ENCODE data around the gene ZNF787. TPM values are rescaled to one million over a fixed set of nuclear protein-coding genes. Genes with fewer than 3 reads are reported as not detected.

ZNF787 gene
- total and polyA plus RNA-seq, 4 donors: 6.6 to 25.5 (median 18.0) TPM

GRCh38 chr19:56148096-56148495 lies 27.0 kb upstream of the ZNF787 start:
- no peak for ATAC-seq (ENCODE audit: low FRiP score)
- 97% methylated on average over 15 of the region's 15 CpGs for WGBS, 2 donors
- no peak overlapping the region for H3K4me3 ChIP-seq (ENCODE audit: low read length in 2 of 2)
- intact Hi-C loops (cut with DNase I): loop anchor here in 1 of 2 donors (10.0 kb wide), 1 partner anchor 167 kb away; the partner anchor contains the start of gene ZSCAN5A
- H3K9me3 ChIP-seq (ENCODE audit: control insufficient read depth, low read length): no peaks in the 10 kb centered on the region
- H3K27me3 ChIP-seq (ENCODE audit: control insufficient read depth in 1 of 2, insufficient read depth in 2 of 2, low read length in 1 of 2): no peaks in the 10 kb centered on the region
- H3K27ac ChIP-seq (ENCODE audit: low read depth in 1 of 2, low read length in 2 of 2): no peak overlapping the region
- no peaks in the 10 kb centered on the region for H3K4me1 ChIP-seq (ENCODE audit: control insufficient read depth in 1 of 2, insufficient read depth in 2 of 2, low read length in 2 of 2)
- H3K36me3 ChIP-seq (ENCODE audit: control insufficient read depth in 1 of 2, insufficient read depth in 2 of 2, low read length in 1 of 2): peaks cover 0 to 2% of the 10 kb centered on the region in 2 donors
- DNase-seq: no peak

GRCh38 chr19:56147307-56147706 lies 26.2 kb upstream of the ZNF787 start:
- H3K36me3 ChIP-seq (ENCODE audit: control insufficient read depth in 1 of 2, insufficient read depth in 2 of 2, low read length in 1 of 2): peaks cover 0 to 2% of the 10 kb centered on the region in 2 donors
- ATAC-seq (ENCODE audit: low FRiP score) (peak; percentile 8), DNase-seq (no peak)
- H3K9me3 ChIP-seq (ENCODE audit: control insufficient read depth, low read length): no peaks in the 10 kb centered on the region
- no peaks in the 10 kb centered on the region for H3K27me3 ChIP-seq (ENCODE audit: control insufficient read depth in 1 of 2, insufficient read depth in 2 of 2, low read length in 1 of 2)
- intact Hi-C loops (cut with DNase I): loop anchor here in 1 of 2 donors (10.0 kb wide), 1 partner anchor 167 kb away; the partner anchor contains the start of gene ZSCAN5A
- WGBS, 2 donors: 92 to 94% methylated on average over 22 of the region's 22 CpGs
- no peak overlapping the region for H3K27ac ChIP-seq (ENCODE audit: low read depth in 1 of 2, low read length in 2 of 2)
- H3K4me3 ChIP-seq (ENCODE audit: low read length in 2 of 2): no peak overlapping the region
- no peaks in the 10 kb centered on the region for H3K4me1 ChIP-seq (ENCODE audit: control insufficient read depth in 1 of 2, insufficient read depth in 2 of 2, low read length in 2 of 2)

GRCh38 chr19:56146904-56147303 lies 25.8 kb upstream of the ZNF787 start:
- no peak overlapping the region for H3K4me3 ChIP-seq (ENCODE audit: low read length in 2 of 2)
- DNase-seq (no peak), ATAC-seq (ENCODE audit: low FRiP score) (no peak)
- H3K27ac ChIP-seq (ENCODE audit: low read depth in 1 of 2, low read length in 2 of 2): no peak overlapping the region
- 96% methylated on average over 31 of the region's 31 CpGs for WGBS, 2 donors
- no peaks in the 10 kb centered on the region for H3K4me1 ChIP-seq (ENCODE audit: control insufficient read depth in 1 of 2, insufficient read depth in 2 of 2, low read length in 2 of 2)
- peaks cover 0 to 2% of the 10 kb centered on the region in 2 donors for H3K36me3 ChIP-seq (ENCODE audit: control insufficient read depth in 1 of 2, insufficient read depth in 2 of 2, low read length in 1 of 2)
- intact Hi-C loops (cut with DNase I): loop anchor here in 1 of 2 donors (10.0 kb wide), 1 partner anchor 168 kb away; the partner anchor contains the start of gene ZSCAN5A
- H3K9me3 ChIP-seq (ENCODE audit: control insufficient read depth, low read length): no peaks in the 10 kb centered on the region
- H3K27me3 ChIP-seq (ENCODE audit: control insufficient read depth in 1 of 2, insufficient read depth in 2 of 2, low read length in 1 of 2): no peaks in the 10 kb centered on the region

- H3K27me3 ChIP-seq (ENCODE audit: control insufficient read depth in 1 of 2, insufficient read depth in 2 of 2, low read length in 1 of 2): no peaks in the 10 kb centered on the region
- no peak overlapping the region for H3K4me3 ChIP-seq (ENCODE audit: low read length in 2 of 2)
- H3K4me1 ChIP-seq (ENCODE audit: control insufficient read depth in 1 of 2, insufficient read depth in 2 of 2, low read length in 2 of 2): no peaks in the 10 kb centered on the region
- no peak overlapping the region for H3K27ac ChIP-seq (ENCODE audit: low read depth in 1 of 2, low read length in 2 of 2)
- DNase-seq (no peak), ATAC-seq (ENCODE audit: low FRiP score) (no peak)
- H3K9me3 ChIP-seq (ENCODE audit: control insufficient read depth, low read length): no peaks in the 10 kb centered on the region
- peaks cover 0 to 2% of the 10 kb centered on the region in 2 donors for H3K36me3 ChIP-seq (ENCODE audit: control insufficient read depth in 1 of 2, insufficient read depth in 2 of 2, low read length in 1 of 2)
- WGBS, 2 donors: 84 to 91% methylated on average over 10 of the region's 10 CpGs
- intact Hi-C loops (cut with DNase I): loop anchor here in 1 of 2 donors (10.0 kb wide), 1 partner anchor 169 kb away; the partner anchor contains the start of gene ZSCAN5A
Observed at GRCh38 chr19:56145698-56146097, 24.6 kb upstream of the ZNF787 start.

GRCh38 chr19:56144831-56145230 lies 23.7 kb upstream of the ZNF787 start:
- Histone ChIP-seq H3K4me3 (ENCODE audit: low read length in 2 of 2) (no peak overlapping the region), H3K27me3 (ENCODE audit: control insufficient read depth in 1 of 2, insufficient read depth in 2 of 2, low read length in 1 of 2) (no peaks in the 10 kb centered on the region), H3K27ac (ENCODE audit: low read depth in 1 of 2, low read length in 2 of 2) (no peak overlapping the region), H3K4me1 (ENCODE audit: control insufficient read depth in 1 of 2, insufficient read depth in 2 of 2, low read length in 2 of 2) (no peaks in the 10 kb centered on the region), H3K36me3 (ENCODE audit: control insufficient read depth in 1 of 2, insufficient read depth in 2 of 2, low read length in 1 of 2) (peaks cover 0 to 2% of the 10 kb centered on the region in 2 donors), H3K9me3 (ENCODE audit: control insufficient read depth, low read length) (no peaks in the 10 kb centered on the region)
- intact Hi-C loops (cut with DNase I): loop anchor here in 1 of 2 donors (5.0 to 10.0 kb wide), 2 partner anchors 38 to 170 kb away; partner anchors contain the start of gene ZSCAN5A
- DNase-seq: no peak
- WGBS, 2 donors: 89 to 93% methylated on average over 12 of the region's 12 CpGs
- ATAC-seq (ENCODE audit: low FRiP score): no peak

- Histone ChIP-seq H3K36me3 (ENCODE audit: control insufficient read depth in 1 of 2, insufficient read depth in 2 of 2, low read length in 1 of 2) (peaks cover 0 to 2% of the 10 kb centered on the region in 2 donors), H3K27ac (ENCODE audit: low read depth in 1 of 2, low read length in 2 of 2) (no peak overlapping the region), H3K9me3 (ENCODE audit: control insufficient read depth, low read length) (no peaks in the 10 kb centered on the region), H3K4me1 (ENCODE audit: control insufficient read depth in 1 of 2, insufficient read depth in 2 of 2, low read length in 2 of 2) (no peaks in the 10 kb centered on the region), H3K27me3 (ENCODE audit: control insufficient read depth in 1 of 2, insufficient read depth in 2 of 2, low read length in 1 of 2) (no peaks in the 10 kb centered on the region), H3K4me3 (ENCODE audit: low read length in 2 of 2) (no peak overlapping the region)
- intact Hi-C loops (cut with DNase I): loop anchor here in 1 of 2 donors (5.0 to 10.0 kb wide), 2 partner anchors 37 to 170 kb away; partner anchors contain the start of gene ZSCAN5A
- DNase-seq (no peak), ATAC-seq (ENCODE audit: low FRiP score) (no peak)
- 62 to 64% methylated on average over 6 of the region's 6 CpGs for whole genome bisulfite sequencing, 2 donors
Observed at GRCh38 chr19:56144376-56144775, 23.3 kb upstream of the ZNF787 start.

GRCh38 chr19:56142897-56143434 lies 21.9 kb upstream of the ZNF787 start:
- ATAC-seq (ENCODE audit: low FRiP score) (no peak), DNase-seq (no peak)
- no peaks in the 10 kb centered on the region for H3K9me3 ChIP-seq (ENCODE audit: control insufficient read depth, low read length)
- H3K36me3 ChIP-seq (ENCODE audit: control insufficient read depth in 1 of 2, insufficient read depth in 2 of 2, low read length in 1 of 2): no peaks in the 10 kb centered on the region
- 73 to 82% methylated on average over 4 of the region's 4 CpGs for WGBS, 2 donors
- intact Hi-C loops (cut with DNase I): loop anchor here in 1 of 2 donors (2.0 to 10.0 kb wide), 3 partner anchors 36 to 172 kb away; partner anchors contain the start of gene ZSCAN5A
- H3K27ac ChIP-seq (ENCODE audit: low read depth in 1 of 2, low read length in 2 of 2): no peak overlapping the region
- H3K27me3 ChIP-seq (ENCODE audit: control insufficient read depth in 1 of 2, insufficient read depth in 2 of 2, low read length in 1 of 2): no peaks in the 10 kb centered on the region
- H3K4me1 ChIP-seq (ENCODE audit: control insufficient read depth in 1 of 2, insufficient read depth in 2 of 2, low read length in 2 of 2): no peaks in the 10 kb centered on the region
- no peak overlapping the region for H3K4me3 ChIP-seq (ENCODE audit: low read length in 2 of 2)

GRCh38 chr19:56142087-56142787 lies 21.1 kb upstream of the ZNF787 start:
- Histone ChIP-seq H3K9me3 (ENCODE audit: control insufficient read depth, low read length) (no peaks in the 10 kb centered on the region), H3K4me3 (ENCODE audit: low read length in 2 of 2) (peak overlapping the region in 1 of 2 donors; percentile 50), H3K4me1 (ENCODE audit: control insufficient read depth in 1 of 2, insufficient read depth in 2 of 2, low read length in 2 of 2) (no peaks in the 10 kb centered on the region), H3K27me3 (ENCODE audit: control insufficient read depth in 1 of 2, insufficient read depth in 2 of 2, low read length in 1 of 2) (no peaks in the 10 kb centered on the region), H3K27ac (ENCODE audit: low read depth in 1 of 2, low read length in 2 of 2) (no peak overlapping the region), H3K36me3 (ENCODE audit: control insufficient read depth in 1 of 2, insufficient read depth in 2 of 2, low read length in 1 of 2) (no peaks in the 10 kb centered on the region)
- no peak for ATAC-seq (ENCODE audit: low FRiP score)
- WGBS, 2 donors: 32 to 36% methylated on average over 17 of the region's 17 CpGs
- intact Hi-C loops (cut with DNase I): loop anchor here in 1 of 2 donors (2.0 to 10.0 kb wide), 3 partner anchors 35 to 173 kb away; partner anchors contain the start of gene ZSCAN5A
- no peak for DNase-seq

Measured in aorta (tissue), 5 donors.